HepG2 (cell line): ENCODE data around the gene PDIA4. TPM values are rescaled to one million over a fixed set of nuclear protein-coding genes. Genes with fewer than 3 reads are reported as not detected.

ENCODE experiments used
- ATAC-seq: fragments of 200-7000 bp; cut with Tn5 transposase; 3 replicates; pipeline ENCODE4 v1.9.1; 2020; ENCODE audit warnings: mild to moderate bottlenecking, moderate library complexity
- BruUV-seq: library from RNA; stranded (reverse); fragments of 400-500 nt; replicated peaks from 2 replicates; lab custom pipeline; 2021; lab: Mats Ljungman, UMichigan
- CTCF ChIA-PET: fragments of 300-600 bp; formaldehyde crosslinking; extraction: SDS; loops from one replicate; lab custom pipeline; 2021; ENCODE audit warnings: low total read pairs, inconsistent platforms, low intra/inter-chr PET ratio; lab: Yijun Ruan, JAX
- POLR2A ChIA-PET: fragments of 350-600 bp; sonication (Branson Sonifier 250); formaldehyde crosslinking; loops from one replicate; lab custom pipeline; 2020; ENCODE audit warnings: antibody characterized with exemption, inconsistent platforms; lab: Yijun Ruan, JAX
- DNase-seq: peaks from one replicate; pipeline ENCODE4 v3.0.0-alpha.2; 2015; ENCODE audit warnings: low spot score
- FAIRE-seq: peaks from 3 replicates; lab custom pipeline; 2011; peaks lifted over from hg19 to GRCh38; lab: Jason Lieb, UNC
- H2AFZ ChIP-seq: one replicate; pipeline ENCODE4 v1.6.1; 2011; ENCODE audit warnings: low read length, inconsistent platforms
- H3K27ac ChIP-seq: fragments of 300-600 bp; 3 replicates; pipeline ENCODE4 v1.8.0; 2011; ENCODE audit warnings: mixed run types, mild to moderate bottlenecking, mixed read lengths, low read length, inconsistent platforms; ENCODE audit not compliant: insufficient read depth; ENCODE audit errors: extremely low read length
- H3K27me3 ChIP-seq, 2 experiments: fragments of 200-600 bp in 1 of 2; 2 replicates in 1 of 2; 3 replicates in 1 of 2; pipeline versions ENCODE4 v1.6.0 to v1.8.0; 2011; ENCODE audit warnings: low read length in 2 of 2, mild to moderate bottlenecking in 2 of 2, moderate library complexity in 2 of 2, inconsistent platforms in 1 of 2; ENCODE audit not compliant: insufficient read depth in 2 of 2, control insufficient read depth in 1 of 2
- H3K36me3 ChIP-seq, 2 experiments: fragments of 200-600 bp in 1 of 2; replicated peaks in 1 of 2; 2 replicates in 1 of 2; 3 replicates in 1 of 2; pipeline versions ENCODE4 v1.5.1 to v1.8.0; 2011; ENCODE audit warnings: low read length in 2 of 2, inconsistent platforms in 1 of 2; ENCODE audit not compliant: insufficient read depth in 2 of 2, control insufficient read depth in 1 of 2
- H3K4me1 ChIP-seq: 2 replicates; pipeline ENCODE4 v1.5.1; 2012; ENCODE audit warnings: low read length, inconsistent platforms; ENCODE audit not compliant: insufficient read depth
- H3K4me2 ChIP-seq: 2 replicates; pipeline ENCODE4 v1.6.0; 2011; ENCODE audit warnings: low read depth, low read length, inconsistent platforms
- H3K4me3 ChIP-seq, 3 experiments: fragments of 200-600 bp in 1 of 3; sonication (generic), shearing (Covaris generic) in 1 of 3; replicated peaks in 1 of 3; 2 replicates each; pipeline ENCODE4 v1.5.1; 2011 to 2016; ENCODE audit warnings: low read length in 3 of 3, inconsistent platforms in 2 of 3, low read depth in 2 of 3, mild to moderate bottlenecking in 2 of 3, control low read depth in 1 of 3, mixed read lengths in 1 of 3; ENCODE audit not compliant: insufficient read depth in 1 of 3
- H3K79me2 ChIP-seq: one replicate; pipeline ENCODE4 v1.6.1; 2011; ENCODE audit warnings: low read length, inconsistent platforms; ENCODE audit not compliant: insufficient read depth
- H3K9ac ChIP-seq: 2 replicates; pipeline ENCODE4 v1.6.0; 2011; ENCODE audit warnings: mild to moderate bottlenecking, low read depth, low read length, inconsistent platforms; ENCODE audit not compliant: insufficient read depth
- H3K9me3 ChIP-seq: 2 replicates; pipeline ENCODE4 v1.5.1; 2012; ENCODE audit warnings: mild to moderate bottlenecking, low read length
- H4K20me1 ChIP-seq: 2 replicates; pipeline ENCODE4 v1.6.0; 2011; ENCODE audit warnings: inconsistent platforms, mild to moderate bottlenecking, low read length, moderate library complexity; ENCODE audit not compliant: insufficient read depth
- CREM ChIP-seq, 2 experiments: sonication (generic) in 1 of 2; formaldehyde crosslinking in 1 of 2; IDR thresholded peaks; 2 replicates each; pipeline versions ENCODE4 v1.4.0 to v1.6.1; 2016 to 2020; ENCODE audit warnings: antibody characterized with exemption in 1 of 2, mild to moderate bottlenecking in 1 of 2, missing genetic modification reagents in 1 of 2
- GATA4 ChIP-seq: sonication (generic); IDR thresholded peaks from 2 replicates; pipeline ENCODE4 v1.6.1; 2016; ENCODE audit warnings: antibody characterized with exemption, low read depth, borderline replicate concordance
- MIXL1 ChIP-seq: IDR thresholded peaks from 2 replicates; pipeline ENCODE4 v1.6.1; 2016
- PCBP2 ChIP-seq: fragments of 200-400 bp; formaldehyde crosslinking; optimal IDR thresholded peaks from 2 replicates; pipeline ENCODE3; 2018; ENCODE audit warnings: low read length, low read depth; ENCODE audit not compliant: poor library complexity, severe bottlenecking
- RARG ChIP-seq: sonication (generic); formaldehyde crosslinking; IDR thresholded peaks from 2 replicates; pipeline ENCODE4 v1.4.0; 2020; ENCODE audit warnings: low read depth, mild to moderate bottlenecking, missing genetic modification reagents
- RFXAP ChIP-seq: sonication (generic); formaldehyde crosslinking; IDR thresholded peaks from 2 replicates; pipeline ENCODE4 v1.4.0; 2020; ENCODE audit warnings: missing genetic modification reagents, borderline replicate concordance
- ZBTB7B ChIP-seq: sonication (generic); formaldehyde crosslinking; IDR thresholded peaks from 2 replicates; pipeline ENCODE4 v1.4.0; 2020; ENCODE audit warnings: missing genetic modification reagents
- ZNF17 ChIP-seq: sonication (generic); formaldehyde crosslinking; IDR thresholded peaks from 2 replicates; pipeline ENCODE4 v1.5.0; 2020; ENCODE audit warnings: mild to moderate bottlenecking, missing genetic modification reagents
- ZNF44 ChIP-seq: sonication (generic); formaldehyde crosslinking; IDR thresholded peaks from 2 replicates; pipeline ENCODE4 v1.5.1; 2020; ENCODE audit warnings: mild to moderate bottlenecking, missing genetic modification reagents
- ZNF468 ChIP-seq: sonication (generic); formaldehyde crosslinking; IDR thresholded peaks from 2 replicates; pipeline ENCODE4 v1.8.0; 2022; ENCODE audit warnings: mild to moderate bottlenecking, moderate library complexity, missing genetic modification reagents
- ZNF746 ChIP-seq: sonication (generic); formaldehyde crosslinking; IDR thresholded peaks from 2 replicates; pipeline ENCODE4 v1.8.0; 2022; ENCODE audit warnings: mild to moderate bottlenecking, missing genetic modification reagents
- WGBS: methylation state at CpG from one replicate; pipeline ENCODE4 v1.1.6; 2017; ENCODE audit warnings: low lambda C conversion rate; 5-methylcytosine and 5-hydroxymethylcytosine counted together
- in situ Hi-C: cut with HindIII; loops from 2 replicates; pipeline ENCODE4 v1.10.0; 2017; ENCODE audit warnings: low pct_unique_long_range_greater_than_20kb; ENCODE audit not compliant: extremely low pct_ligation_motif_present
- intact Hi-C: fragments of 100-400 bp; cut with micrococcal nuclease; formaldehyde crosslinking; loops from one replicate; pipeline ENCODE4 v1.10.0; 2022; ENCODE audit not compliant: unreplicated experiment
- polyA plus RNA-seq, 8 experiments: library from polyadenylated mRNA; depleted of rRNA in 3 of 8; stranded (reverse) in 7 of 8; unstranded in 1 of 8; fragments of >200 nt; fragmentation: Illumina TruSeq in 4 of 8; extraction: Trizol in 4 of 8; gene quantifications; 2 replicates each; pipeline versions ENCODE4 v1.2.1 to v1.2.3, GENCODE V29; 2011 to 2016; ENCODE audit warnings: low read depth in 4 of 8, missing spikeins in 1 of 8, mixed read lengths in 1 of 8; ENCODE audit not compliant: insufficient read depth in 1 of 8
- total RNA-seq, 5 experiments: library from RNA; depleted of rRNA; stranded (reverse); fragments of >200 nt; fragmentation: Illumina TruSeq; extraction: Trizol; gene quantifications; 2 replicates each; pipeline ENCODE4 v1.2.3, GENCODE V29; 2016; ENCODE audit warnings: low read depth in 1 of 5
- TF ChIP-seq, protein P1 (sequence below): sonication (generic); formaldehyde crosslinking; IDR thresholded peaks from 2 replicates; pipeline ENCODE4 v1.4.0; 2020; ENCODE audit warnings: mild to moderate bottlenecking, missing genetic modification reagents
- TF ChIP-seq, protein P2 (sequence below): sonication (generic); formaldehyde crosslinking; IDR thresholded peaks from 2 replicates; pipeline ENCODE4 v1.5.0; 2020; ENCODE audit warnings: mild to moderate bottlenecking, low read depth, missing genetic modification reagents, borderline replicate concordance

Gene PDIA4
- total and polyA plus RNA-seq, 2 of the 13 experiments (the other 11 are each of a cell fraction or from before 2014, with no cell fraction given), result 278 to 402 TPM

DNA sequence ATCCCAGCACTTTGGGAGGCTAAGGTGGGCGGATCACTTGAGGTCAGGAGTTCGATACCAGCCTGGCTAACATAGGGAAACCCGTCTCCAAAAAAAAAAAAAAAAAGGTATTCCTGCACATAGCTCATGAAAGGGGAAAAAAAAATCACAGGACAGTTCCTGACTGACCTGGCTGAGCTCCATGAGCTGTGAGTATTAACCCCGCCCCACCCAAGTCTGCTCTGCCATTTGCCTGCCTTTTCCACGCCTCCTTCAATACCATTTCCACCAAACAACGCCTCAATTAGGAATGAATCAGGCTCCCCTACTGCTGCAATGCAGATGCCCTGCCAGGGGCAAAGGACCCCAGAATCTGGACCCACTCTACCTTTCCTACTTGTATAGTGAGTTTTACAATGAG is 55.0 kb downstream of the PDIA4 start (continued):
- TF ChIP-seq RARG (CRISPR knock-in tag), result no peak
- TF ChIP-seq PCBP2, result no peak
- TF ChIP-seq GATA4, result no peak
- TF ChIP-seq ZBTB7B (CRISPR knock-in tag), result no peak
- no peak for TF ChIP-seq CREM (IDR thresholded peaks at IDR 0.05)
- no peak for TF ChIP-seq CREM (CRISPR knock-in tag; IDR thresholded peaks at IDR 0.05)

DNA sequence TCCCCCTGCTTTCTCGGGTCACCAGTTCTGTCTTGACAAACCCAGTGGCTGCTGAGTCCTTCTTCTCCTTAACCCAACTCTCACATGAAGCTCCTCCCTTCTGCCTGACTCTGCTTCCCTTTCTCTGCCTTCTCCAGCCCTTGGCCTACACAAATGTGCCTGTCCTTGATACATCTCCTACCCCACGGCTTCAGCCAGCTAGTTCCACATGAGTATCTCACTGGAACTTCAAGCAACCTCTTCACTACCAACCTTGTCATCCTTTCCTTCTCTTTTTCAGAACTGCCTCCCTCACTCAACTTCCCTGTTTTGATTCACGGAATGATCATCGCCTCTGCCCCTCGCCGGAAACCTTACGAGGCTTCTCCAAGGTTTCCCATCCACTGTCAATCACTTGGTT is 55.9 kb downstream of the PDIA4 start:
- no peak for FAIRE-seq
- peaks cover 30% of the 10 kb centered on the region for H3K4me1 ChIP-seq
- in situ Hi-C loops (loop anchor here (25.0 kb wide), 1 partner anchor 710 kb away; no protein-coding TSS in a partner anchor), intact Hi-C loops (no loop called here)
- POLR2A ChIA-PET, result no interaction called here
- H3K27ac ChIP-seq, result no peak overlapping the region
- peak overlapping the region; percentile 72 for H2AFZ ChIP-seq
- ATAC-seq, result no peak
- no peaks in the 10 kb centered on the region; a peak in 1 of 5 replicates for H3K27me3 ChIP-seq
- no peaks in the 10 kb centered on the region for H3K36me3 ChIP-seq
- CTCF ChIA-PET, result no interaction called here
- no peak for DNase-seq
- no peaks in the 10 kb centered on the region for H4K20me1 ChIP-seq
- no TSS peak for BruUV-seq
- H3K79me2 ChIP-seq, result no peaks in the 10 kb centered on the region
- H3K9ac ChIP-seq, result no peak overlapping the region
- WGBS, result 56% methylated on average over 7 of the region's 7 CpGs
- no peak for TF ChIP-seq RFXAP
- no peak for TF ChIP-seq ZNF17 (CRISPR knock-in tag)
- no peak for TF ChIP-seq ZNF44 (CRISPR knock-in tag)
- TF ChIP-seq MIXL1 (CRISPR knock-in tag), result no peak
- TF ChIP-seq, protein P1, sequence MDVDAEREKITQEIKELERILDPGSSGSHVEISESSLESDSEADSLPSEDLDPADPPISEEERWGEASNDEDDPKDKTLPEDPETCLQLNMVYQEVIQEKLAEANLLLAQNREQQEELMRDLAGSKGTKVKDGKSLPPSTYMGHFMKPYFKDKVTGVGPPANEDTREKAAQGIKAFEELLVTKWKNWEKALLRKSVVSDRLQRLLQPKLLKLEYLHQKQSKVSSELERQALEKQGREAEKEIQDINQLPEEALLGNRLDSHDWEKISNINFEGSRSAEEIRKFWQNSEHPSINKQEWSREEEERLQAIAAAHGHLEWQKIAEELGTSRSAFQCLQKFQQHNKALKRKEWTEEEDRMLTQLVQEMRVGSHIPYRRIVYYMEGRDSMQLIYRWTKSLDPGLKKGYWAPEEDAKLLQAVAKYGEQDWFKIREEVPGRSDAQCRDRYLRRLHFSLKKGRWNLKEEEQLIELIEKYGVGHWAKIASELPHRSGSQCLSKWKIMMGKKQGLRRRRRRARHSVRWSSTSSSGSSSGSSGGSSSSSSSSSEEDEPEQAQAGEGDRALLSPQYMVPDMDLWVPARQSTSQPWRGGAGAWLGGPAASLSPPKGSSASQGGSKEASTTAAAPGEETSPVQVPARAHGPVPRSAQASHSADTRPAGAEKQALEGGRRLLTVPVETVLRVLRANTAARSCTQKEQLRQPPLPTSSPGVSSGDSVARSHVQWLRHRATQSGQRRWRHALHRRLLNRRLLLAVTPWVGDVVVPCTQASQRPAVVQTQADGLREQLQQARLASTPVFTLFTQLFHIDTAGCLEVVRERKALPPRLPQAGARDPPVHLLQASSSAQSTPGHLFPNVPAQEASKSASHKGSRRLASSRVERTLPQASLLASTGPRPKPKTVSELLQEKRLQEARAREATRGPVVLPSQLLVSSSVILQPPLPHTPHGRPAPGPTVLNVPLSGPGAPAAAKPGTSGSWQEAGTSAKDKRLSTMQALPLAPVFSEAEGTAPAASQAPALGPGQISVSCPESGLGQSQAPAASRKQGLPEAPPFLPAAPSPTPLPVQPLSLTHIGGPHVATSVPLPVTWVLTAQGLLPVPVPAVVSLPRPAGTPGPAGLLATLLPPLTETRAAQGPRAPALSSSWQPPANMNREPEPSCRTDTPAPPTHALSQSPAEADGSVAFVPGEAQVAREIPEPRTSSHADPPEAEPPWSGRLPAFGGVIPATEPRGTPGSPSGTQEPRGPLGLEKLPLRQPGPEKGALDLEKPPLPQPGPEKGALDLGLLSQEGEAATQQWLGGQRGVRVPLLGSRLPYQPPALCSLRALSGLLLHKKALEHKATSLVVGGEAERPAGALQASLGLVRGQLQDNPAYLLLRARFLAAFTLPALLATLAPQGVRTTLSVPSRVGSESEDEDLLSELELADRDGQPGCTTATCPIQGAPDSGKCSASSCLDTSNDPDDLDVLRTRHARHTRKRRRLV (CRISPR knock-in tag), result no peak
- TF ChIP-seq, protein P2, sequence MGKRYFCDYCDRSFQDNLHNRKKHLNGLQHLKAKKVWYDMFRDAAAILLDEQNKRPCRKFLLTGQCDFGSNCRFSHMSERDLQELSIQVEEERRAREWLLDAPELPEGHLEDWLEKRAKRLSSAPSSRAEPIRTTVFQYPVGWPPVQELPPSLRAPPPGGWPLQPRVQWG, result no peak
- no peak for TF ChIP-seq ZNF468
- TF ChIP-seq ZNF746 (CRISPR knock-in tag), result no peak
- TF ChIP-seq, all 625 proteins: peak for 0
- H3K9me3 ChIP-seq, result no peaks in the 10 kb centered on the region
- H3K4me2 ChIP-seq, result peak overlapping the region; percentile 7; the same call in 1 of the 2 replicates
- H3K4me3 ChIP-seq, result no peak overlapping the region
